HFFc6 (cell line): ENCODE results near the gene CMC2. TPM values are rescaled to one million over a fixed set of nuclear protein-coding genes. Genes with fewer than 3 reads are reported as not detected.

Experiments used
- DNase-seq: peaks from one replicate; pipeline ENCODE4 v3.0.0-alpha.2; 2018
- H3K27ac Mint-ChIP-seq: 2 replicates; pipeline ENCODE4 v1.8.0; 2020; ENCODE audit warnings: mild to moderate bottlenecking, mixed read lengths
- H3K27me3 Mint-ChIP-seq: 2 replicates; pipeline ENCODE4 v1.8.0; 2021; ENCODE audit warnings: mild to moderate bottlenecking, moderate library complexity, mixed read lengths; ENCODE audit not compliant: insufficient read depth
- H3K36me3 Mint-ChIP-seq: 2 replicates; pipeline ENCODE4 v1.8.0; 2021; ENCODE audit warnings: low read depth, mixed read lengths
- H3K4me1 Mint-ChIP-seq: 2 replicates; pipeline ENCODE4 v1.8.0; 2020; ENCODE audit warnings: low read depth, mixed read lengths
- H3K4me3 Mint-ChIP-seq: 2 replicates; pipeline ENCODE4 v1.8.0; 2020; ENCODE audit warnings: mild to moderate bottlenecking, moderate library complexity, mixed read lengths
- H3K9me3 Mint-ChIP-seq: 2 replicates; pipeline ENCODE4 v1.8.0; 2020; ENCODE audit warnings: mild to moderate bottlenecking, mixed read lengths
- total RNA-seq, 6 experiments: library from RNA; stranded (reverse); fragmentation: NEBNext Ultra II Directional; extraction: Animal tissue kit (Norgen Biotek cat#: 25700); gene quantifications; 2 replicates in 1 of 6; 3 replicates in 5 of 6; pipeline ENCODE4 v1.2.3, GENCODE V29; 2021
- TF ChIP-seq, protein P1 (sequence below): fragments of 200-600 bp; sonication (generic); IDR thresholded peaks from 2 replicates; pipeline ENCODE4 v1.5.0; 2021; ENCODE audit warnings: antibody characterized with exemption, mild to moderate bottlenecking

The CMC2 gene
- total RNA-seq, 6 experiments from 2014 or later = 64.7 to 82.7 (median 74.8) TPM

DNA sequence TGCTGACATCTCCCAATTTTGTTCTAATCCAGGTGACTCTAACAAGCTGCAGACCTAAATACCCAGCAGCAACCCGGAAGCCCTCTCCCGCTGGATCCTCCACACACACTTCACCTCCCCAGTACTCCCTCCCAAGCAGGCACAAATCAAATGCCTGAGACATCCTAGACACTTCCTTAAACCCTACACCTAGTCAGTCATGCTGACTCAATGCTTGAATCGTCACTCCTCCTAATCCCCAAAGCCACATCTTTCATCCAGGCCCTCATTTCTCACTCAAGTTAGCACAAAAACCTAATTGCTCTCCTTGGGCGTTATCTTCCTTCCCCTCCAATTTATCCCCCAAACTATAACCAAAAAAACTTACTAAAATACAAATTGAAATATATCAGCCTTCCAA, 32.7 kb downstream of the CMC2 start:
- no peak for DNase-seq
- Mint-ChIP-seq H3K4me3 (no peak overlapping the region), H3K36me3 (peaks cover 26% of the 10 kb centered on the region), H3K4me1 (peaks cover 40% of the 10 kb centered on the region), H3K27ac (no peak overlapping the region), H3K9me3 (no peaks in the 10 kb centered on the region), H3K27me3 (no peaks in the 10 kb centered on the region; the same call in 1 of the 2 replicates)
- TF ChIP-seq, protein P1, sequence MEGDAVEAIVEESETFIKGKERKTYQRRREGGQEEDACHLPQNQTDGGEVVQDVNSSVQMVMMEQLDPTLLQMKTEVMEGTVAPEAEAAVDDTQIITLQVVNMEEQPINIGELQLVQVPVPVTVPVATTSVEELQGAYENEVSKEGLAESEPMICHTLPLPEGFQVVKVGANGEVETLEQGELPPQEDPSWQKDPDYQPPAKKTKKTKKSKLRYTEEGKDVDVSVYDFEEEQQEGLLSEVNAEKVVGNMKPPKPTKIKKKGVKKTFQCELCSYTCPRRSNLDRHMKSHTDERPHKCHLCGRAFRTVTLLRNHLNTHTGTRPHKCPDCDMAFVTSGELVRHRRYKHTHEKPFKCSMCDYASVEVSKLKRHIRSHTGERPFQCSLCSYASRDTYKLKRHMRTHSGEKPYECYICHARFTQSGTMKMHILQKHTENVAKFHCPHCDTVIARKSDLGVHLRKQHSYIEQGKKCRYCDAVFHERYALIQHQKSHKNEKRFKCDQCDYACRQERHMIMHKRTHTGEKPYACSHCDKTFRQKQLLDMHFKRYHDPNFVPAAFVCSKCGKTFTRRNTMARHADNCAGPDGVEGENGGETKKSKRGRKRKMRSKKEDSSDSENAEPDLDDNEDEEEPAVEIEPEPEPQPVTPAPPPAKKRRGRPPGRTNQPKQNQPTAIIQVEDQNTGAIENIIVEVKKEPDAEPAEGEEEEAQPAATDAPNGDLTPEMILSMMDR = no peak

GRCh38 chr16:80972611-80973010, 34.1 kb downstream of the CMC2 start:
- Mint-ChIP-seq H3K4me1 (peaks cover 43% of the 10 kb centered on the region), H3K9me3 (no peaks in the 10 kb centered on the region), H3K36me3 (peaks cover 21% of the 10 kb centered on the region), H3K4me3 (no peak overlapping the region), H3K27ac (no peak overlapping the region), H3K27me3 (no peaks in the 10 kb centered on the region; the same call in 1 of the 2 replicates)
- TF ChIP-seq, protein P1 = no peak
- no peak for DNase-seq

DNA sequence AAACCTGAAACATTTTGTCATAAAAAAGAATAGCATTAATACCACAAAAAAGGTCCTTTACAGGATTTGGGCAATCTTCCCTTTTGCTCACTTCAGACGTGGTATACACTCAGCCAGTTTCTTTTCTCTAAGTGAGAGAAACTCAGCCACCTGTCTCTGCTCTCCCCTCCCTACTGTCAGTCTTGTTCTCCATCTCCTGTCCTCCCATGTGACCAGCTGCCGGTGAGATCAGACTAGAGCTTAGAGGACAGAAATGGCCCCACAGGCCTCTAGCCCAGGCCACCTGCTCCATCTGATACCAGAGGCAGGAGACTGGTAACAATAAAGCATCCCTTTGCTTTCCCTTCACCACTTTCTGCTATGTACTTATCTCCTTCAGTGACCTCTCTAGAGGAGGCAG, 34.9 kb downstream of the CMC2 start:
- H3K27me3 Mint-ChIP-seq = no peaks in the 10 kb centered on the region; the same call in 1 of the 2 replicates
- peaks cover 13% of the 10 kb centered on the region for H3K36me3 Mint-ChIP-seq
- TF ChIP-seq, protein P1 = no peak
- H3K4me1 Mint-ChIP-seq = peaks cover 35% of the 10 kb centered on the region
- H3K27ac Mint-ChIP-seq = no peak overlapping the region
- H3K4me3 Mint-ChIP-seq = no peak overlapping the region
- no peak for DNase-seq
- no peaks in the 10 kb centered on the region for H3K9me3 Mint-ChIP-seq

- H3K9me3 Mint-ChIP-seq = no peaks in the 10 kb centered on the region
- H3K36me3 Mint-ChIP-seq = peaks cover 8% of the 10 kb centered on the region
- H3K27me3 Mint-ChIP-seq = no peaks in the 10 kb centered on the region; the same call in 1 of the 2 replicates
- H3K4me3 Mint-ChIP-seq = no peak overlapping the region
- H3K27ac Mint-ChIP-seq = peak overlapping the region; percentile 60
- TF ChIP-seq, protein P1 = no peak
- H3K4me1 Mint-ChIP-seq = peaks cover 33% of the 10 kb centered on the region
- DNase-seq = no peak
Observed at GRCh38 chr16:80969114-80969484, 37.6 kb downstream of the CMC2 start.

DNA sequence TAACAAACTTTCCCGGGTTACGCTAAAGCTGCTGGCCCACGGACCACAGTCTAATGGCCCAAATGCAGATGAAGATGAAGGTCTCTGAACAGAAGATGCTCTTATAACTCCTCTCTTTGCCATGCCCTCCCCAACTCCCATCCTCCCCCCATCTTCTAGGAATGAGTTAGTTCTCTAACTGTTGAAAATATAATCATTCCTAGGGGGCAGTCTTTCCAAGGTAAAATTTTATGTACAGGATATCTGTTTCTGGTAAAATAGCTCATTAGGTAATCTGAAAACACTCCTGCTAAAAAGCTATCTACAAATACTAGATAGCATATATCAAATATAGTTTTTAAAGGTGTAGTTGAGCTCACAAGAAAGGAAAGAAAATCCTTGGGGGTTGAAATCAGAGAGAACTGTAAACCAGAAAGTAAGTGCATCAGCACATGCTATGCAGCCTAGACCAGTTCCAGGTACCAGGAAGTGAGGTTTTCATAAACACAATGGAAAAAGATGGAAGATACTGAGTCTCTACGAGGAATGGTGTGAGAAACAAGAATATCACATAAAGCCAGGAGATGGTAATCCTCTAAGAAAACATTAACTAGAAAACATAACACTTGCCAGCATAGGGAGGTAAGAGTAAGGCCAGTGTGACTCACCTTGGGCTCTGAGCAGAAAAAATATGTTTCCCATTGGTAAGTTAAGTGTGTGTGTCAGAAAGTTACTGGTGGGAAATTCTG, 38.1 kb downstream of the CMC2 start:
- peak overlapping the region; percentile 60 for H3K27ac Mint-ChIP-seq
- H3K9me3 Mint-ChIP-seq = no peaks in the 10 kb centered on the region
- H3K4me3 Mint-ChIP-seq = no peak overlapping the region
- H3K27me3 Mint-ChIP-seq = no peaks in the 10 kb centered on the region; the same call in 1 of the 2 replicates
- H3K4me1 Mint-ChIP-seq = peaks cover 29% of the 10 kb centered on the region
- H3K36me3 Mint-ChIP-seq = peaks cover 8% of the 10 kb centered on the region
- peak; percentile 53 for DNase-seq
- TF ChIP-seq, protein P1 = peak; percentile 35
